Breast epithelium (tissue), 3 donors: Measurements from ENCODE around the gene NOS2.

ENCODE experiments used
- CTCF ChIP-seq, 3 donors: fragments of 450-650 bp; IDR thresholded peaks; one replicate each; pipeline ENCODE4 v1.5.1; 2016 to 2017; ENCODE audit warnings: antibody characterized with exemption in 3 of 3, mild to moderate bottlenecking in 3 of 3, moderate library complexity in 3 of 3
- POLR2A ChIP-seq: fragments of 450-650 bp; IDR thresholded peaks from one replicate; pipeline ENCODE4 v1.6.1; 2016; ENCODE audit warnings: antibody characterized with exemption, mild to moderate bottlenecking, moderate library complexity

DNA sequence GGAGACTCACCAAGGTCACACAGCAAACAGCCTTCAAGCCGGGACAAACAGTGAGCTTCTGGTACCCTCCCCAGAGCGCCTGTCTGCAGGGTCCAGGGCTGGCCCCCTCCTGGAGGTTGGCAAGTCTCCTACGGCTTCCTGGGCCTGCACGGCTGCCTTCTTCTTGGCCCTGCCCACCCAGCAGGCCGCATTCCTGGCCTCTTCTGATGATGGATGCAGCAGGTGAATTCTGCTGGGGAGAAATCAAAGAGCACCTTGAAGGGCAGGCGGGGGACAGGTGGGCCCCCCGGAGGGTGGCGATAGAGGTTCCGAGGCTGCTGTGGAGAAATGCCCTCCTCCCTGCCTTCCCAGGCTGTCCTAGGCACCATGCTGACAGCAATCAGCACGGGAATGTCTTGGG is 3.8 kb upstream of the NOS2 start:
- TF ChIP-seq CTCF (IDR thresholded peaks at IDR 0.05): no peak
- TF ChIP-seq POLR2A: no peak
